Measurements from ENCODE around the gene RAB4B.

RAB4B gene

DNA sequence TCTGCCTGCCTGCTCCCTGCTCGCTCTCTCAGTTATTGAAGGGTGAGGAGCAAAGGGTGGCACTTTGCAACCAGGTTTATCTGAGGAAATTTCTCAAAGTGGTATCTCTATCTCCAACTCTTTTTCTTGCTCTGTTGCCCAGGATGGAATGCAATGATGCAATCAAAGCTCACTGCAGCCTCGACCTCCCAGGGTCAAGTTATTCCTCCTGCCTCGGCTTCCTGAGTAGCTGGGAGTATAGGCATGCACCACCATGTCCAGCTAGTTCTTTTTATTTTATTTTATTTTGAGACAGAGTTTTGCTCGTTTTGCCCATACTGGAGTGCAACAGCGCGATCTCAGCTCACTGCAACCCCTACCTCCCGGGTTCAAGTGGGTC, 32.7 kb upstream of the RAB4B start:
- H3K36me3 ChIP-seq (ENCODE audit: control insufficient read depth, insufficient read depth, low read length) = no peaks in the 10 kb centered on the region
- H2AK5ac ChIP-seq (ENCODE audit: low read length) = no peak overlapping the region
- no peak overlapping the region for H4K8ac ChIP-seq (ENCODE audit: low read depth, low read length)
- H3K79me2 ChIP-seq (ENCODE audit: control insufficient read depth, insufficient read depth, low read length) = no peaks in the 10 kb centered on the region
- peak overlapping the region; percentile 78 for H3K27ac ChIP-seq (ENCODE audit: low read depth, low read length)
- H3K27me3 ChIP-seq (ENCODE audit: insufficient read depth, low read length, poor library complexity) = no peaks in the 10 kb centered on the region
- H2BK15ac ChIP-seq (replicated peaks; ENCODE audit: low read depth) = no peak overlapping the region
- peak overlapping the region; percentile 79 for H3K56ac ChIP-seq (ENCODE audit: low read length)
- H4K5ac ChIP-seq (ENCODE audit: low read length) = no peak overlapping the region
- no peak overlapping the region for H2BK5ac ChIP-seq (ENCODE audit: low read length)
- H3K18ac ChIP-seq (ENCODE audit: low read length) = peak overlapping the region; percentile 33
- H3K79me1 ChIP-seq (ENCODE audit: low read length) = peaks cover 5% of the 10 kb centered on the region
- H3K4me1 ChIP-seq (ENCODE audit: control insufficient read depth, low read depth, low read length) = peaks cover 9% of the 10 kb centered on the region
- H3K4ac ChIP-seq (ENCODE audit: low read depth, low read length) = no peak overlapping the region
- H3K23ac ChIP-seq (ENCODE audit: low read length) = no peak overlapping the region
- WGBS (ENCODE audit: extremely low coverage, insufficient coverage, low lambda C conversion rate) = no CpG with 5 or more reads among the region's 7 CpGs
- H3K4me2 ChIP-seq (ENCODE audit: low read length) = no peak overlapping the region
- H3K9ac ChIP-seq (ENCODE audit: low read length) = peak overlapping the region; percentile 54
- no peak overlapping the region for H2BK120ac ChIP-seq (ENCODE audit: low read depth, low read length)
- DNase-seq = peak; percentile 73
- no peak overlapping the region for H3K4me3 ChIP-seq (ENCODE audit: low read length)

DNA sequence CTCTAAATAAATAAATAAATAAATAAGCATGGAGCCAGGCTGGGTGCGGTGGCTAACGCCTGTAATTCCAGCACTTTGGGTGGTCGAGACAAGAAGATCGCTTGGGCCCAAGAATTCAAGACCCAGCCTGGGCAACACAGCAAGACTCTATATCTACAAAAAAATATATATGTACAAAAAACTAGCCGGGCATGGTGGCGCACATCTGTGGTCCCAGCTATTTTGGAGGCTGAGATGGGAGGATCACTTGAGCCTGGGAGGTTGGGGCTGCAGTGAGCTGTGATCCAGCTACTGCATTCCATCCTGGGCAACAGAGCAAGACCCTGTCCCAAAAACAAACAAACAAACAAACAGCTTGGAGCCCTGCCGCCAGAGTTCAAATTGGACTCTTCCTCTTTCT, 30.5 kb upstream of the RAB4B start:
- no CpG with 5 or more reads among the region's 7 CpGs for WGBS (ENCODE audit: extremely low coverage, insufficient coverage, low lambda C conversion rate)
- H2BK15ac ChIP-seq (replicated peaks; ENCODE audit: low read depth) = no peak overlapping the region
- H3K4me2 ChIP-seq (ENCODE audit: low read length) = no peak overlapping the region
- H3K9ac ChIP-seq (ENCODE audit: low read length) = no peak overlapping the region
- no peak overlapping the region for H3K4ac ChIP-seq (ENCODE audit: low read depth, low read length)
- H3K4me1 ChIP-seq (ENCODE audit: control insufficient read depth, low read depth, low read length) = peaks cover 9% of the 10 kb centered on the region
- H2AK5ac ChIP-seq (ENCODE audit: low read length) = no peak overlapping the region
- H3K36me3 ChIP-seq (ENCODE audit: control insufficient read depth, insufficient read depth, low read length) = no peaks in the 10 kb centered on the region
- H3K23ac ChIP-seq (ENCODE audit: low read length) = no peak overlapping the region
- H3K79me2 ChIP-seq (ENCODE audit: control insufficient read depth, insufficient read depth, low read length) = peaks cover 15% of the 10 kb centered on the region
- H2BK120ac ChIP-seq (ENCODE audit: low read depth, low read length) = no peak overlapping the region
- H4K5ac ChIP-seq (ENCODE audit: low read length) = no peak overlapping the region
- peaks cover 5% of the 10 kb centered on the region for H3K79me1 ChIP-seq (ENCODE audit: low read length)
- H3K27ac ChIP-seq (ENCODE audit: low read depth, low read length) = no peak overlapping the region
- H3K18ac ChIP-seq (ENCODE audit: low read length) = no peak overlapping the region
- no peaks in the 10 kb centered on the region for H3K27me3 ChIP-seq (ENCODE audit: insufficient read depth, low read length, poor library complexity)
- no peak overlapping the region for H4K8ac ChIP-seq (ENCODE audit: low read depth, low read length)
- H3K56ac ChIP-seq (ENCODE audit: low read length) = no peak overlapping the region
- no peak overlapping the region for H3K4me3 ChIP-seq (ENCODE audit: low read length)
- H2BK5ac ChIP-seq (ENCODE audit: low read length) = no peak overlapping the region
- no peak for DNase-seq

DNA sequence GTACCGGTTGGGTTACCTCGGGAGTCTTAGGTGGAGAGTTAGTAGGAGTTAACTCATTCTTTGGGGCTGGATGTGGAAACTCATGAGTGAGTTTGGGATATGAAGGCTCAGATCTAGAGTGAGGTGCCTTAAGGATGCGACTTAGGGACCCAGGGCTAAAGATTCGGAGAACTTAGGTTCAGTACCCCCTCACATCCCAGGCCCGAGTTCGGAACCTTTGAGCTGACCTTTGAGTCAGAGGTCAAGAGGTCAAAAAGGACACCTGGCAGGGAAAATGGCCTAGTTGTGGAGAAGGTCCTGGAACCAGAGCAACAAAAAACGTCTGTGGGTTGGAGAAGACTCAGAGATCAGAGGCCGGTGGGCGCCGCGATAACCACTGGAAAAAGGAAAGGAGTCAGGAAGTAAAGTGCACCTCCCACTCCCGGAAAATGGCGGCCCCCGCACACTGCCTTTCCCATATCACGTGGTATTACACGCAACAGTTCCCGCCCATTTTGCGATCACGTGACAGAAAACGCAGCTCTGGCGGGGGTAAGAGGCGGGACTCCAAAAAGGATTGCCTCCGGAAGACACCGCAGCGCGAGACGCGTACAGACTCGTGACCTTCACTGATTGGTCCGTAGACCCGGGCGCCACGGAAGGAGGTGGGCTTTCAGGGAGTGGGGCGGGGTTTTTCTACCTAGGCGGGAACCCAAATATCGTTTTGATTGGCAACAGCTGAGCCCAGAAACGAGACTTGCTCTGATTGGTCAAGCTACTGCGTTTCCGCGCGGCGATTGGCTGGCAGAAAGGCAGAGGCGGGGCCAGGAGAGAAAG, 27.8 kb upstream of the RAB4B start, which contains the start of gene ACTMAP:
Gene ACTMAP (minus strand): TSS at position 420 of the 816 bp plus-strand sequence. CDS start 674 bp downstream, outside the sequence.
- peak within 1 kb of the TSS; percentile 89 for H3K4me3 ChIP-seq (ENCODE audit: low read length)
- peak within 1 kb of the TSS; percentile 100 for H3K4ac ChIP-seq (ENCODE audit: low read depth, low read length)
- H2BK15ac ChIP-seq (replicated peaks; ENCODE audit: low read depth) = no peak within 1 kb of the TSS
- H2AK5ac ChIP-seq (ENCODE audit: low read length) = peak within 1 kb of the TSS; percentile 100
- H2BK5ac ChIP-seq (ENCODE audit: low read length) = peak within 1 kb of the TSS; percentile 97
- H3K4me2 ChIP-seq (ENCODE audit: low read length) = peak within 1 kb of the TSS; percentile 72
- peak within 1 kb of the TSS; percentile 86 for H3K18ac ChIP-seq (ENCODE audit: low read length)
- DNase-seq = peak; percentile 100
- no peaks in the 10 kb centered on the region for H3K36me3 ChIP-seq (ENCODE audit: control insufficient read depth, insufficient read depth, low read length)
- H3K9ac ChIP-seq (ENCODE audit: low read length) = peak within 1 kb of the TSS; percentile 97
- H3K79me1 ChIP-seq (ENCODE audit: low read length) = peaks cover 5% of the 10 kb centered on the region
- H4K8ac ChIP-seq (ENCODE audit: low read depth, low read length) = peak within 1 kb of the TSS; percentile 97
- H3K27me3 ChIP-seq (ENCODE audit: insufficient read depth, low read length, poor library complexity) = no peaks in the 10 kb centered on the region
- peak within 1 kb of the TSS; percentile 97 for H3K23ac ChIP-seq (ENCODE audit: low read length)
- H3K27ac ChIP-seq (ENCODE audit: low read depth, low read length) = peak within 1 kb of the TSS; percentile 85
- H2BK120ac ChIP-seq (ENCODE audit: low read depth, low read length) = peak within 1 kb of the TSS; percentile 30
- peak within 1 kb of the TSS; percentile 100 for H4K5ac ChIP-seq (ENCODE audit: low read length)
- peaks cover 8% of the 10 kb centered on the region for H3K4me1 ChIP-seq (ENCODE audit: control insufficient read depth, low read depth, low read length)
- peak within 1 kb of the TSS; percentile 99 for H3K56ac ChIP-seq (ENCODE audit: low read length)
- H3K79me2 ChIP-seq (ENCODE audit: control insufficient read depth, insufficient read depth, low read length) = peaks cover 37% of the 10 kb centered on the region
- WGBS (ENCODE audit: extremely low coverage, insufficient coverage, low lambda C conversion rate) = no CpG with 5 or more reads among the region's 43 CpGs

DNA sequence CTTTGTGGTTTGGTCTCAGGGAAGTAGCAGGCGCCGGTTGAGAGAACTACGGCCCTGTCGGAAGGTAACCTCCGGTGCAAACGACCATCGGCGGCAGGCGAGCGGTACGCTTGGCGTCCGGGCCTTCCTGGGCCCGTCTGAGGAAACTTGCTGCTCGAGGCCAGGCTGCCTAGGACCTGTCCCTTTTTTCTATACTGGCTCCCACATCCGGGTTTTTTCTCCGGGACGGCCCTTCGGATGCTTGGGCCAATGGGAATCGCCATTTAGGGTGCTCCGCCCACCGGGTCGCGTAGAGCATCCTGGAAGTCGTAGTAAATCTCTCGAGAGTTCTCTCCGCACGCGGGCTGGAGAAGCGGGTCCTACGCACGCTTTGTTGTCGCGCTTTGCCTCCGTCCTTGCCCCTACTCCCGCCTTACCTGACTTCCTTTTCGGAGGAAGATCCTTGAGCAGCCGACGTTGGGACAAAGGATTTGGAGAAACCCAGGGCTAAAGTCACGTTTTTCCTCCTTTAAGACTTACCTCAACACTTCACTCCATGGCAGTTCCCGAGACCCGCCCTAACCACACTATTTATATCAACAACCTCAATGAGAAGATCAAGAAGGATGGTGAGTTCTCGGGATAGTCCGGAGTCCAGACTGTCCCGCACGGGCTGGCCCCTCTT, 27.0 kb upstream of the RAB4B start, which contains the start of gene SNRPA:
Gene SNRPA (plus strand): TSS at position 330 of the 664 bp plus-strand sequence. CDS start 206 bp downstream, at position 536.
- H4K8ac ChIP-seq (ENCODE audit: low read depth, low read length) = peak within 1 kb of the TSS; percentile 97
- H3K4me3 ChIP-seq (ENCODE audit: low read length) = peak within 1 kb of the TSS; percentile 89
- peak within 1 kb of the TSS; percentile 97 for H3K23ac ChIP-seq (ENCODE audit: low read length)
- DNase-seq = peak; percentile 100
- H3K36me3 ChIP-seq (ENCODE audit: control insufficient read depth, insufficient read depth, low read length) = peaks cover 2% of the 10 kb centered on the region
- no peak within 1 kb of the TSS for H2BK15ac ChIP-seq (replicated peaks; ENCODE audit: low read depth)
- peak within 1 kb of the TSS; percentile 100 for H2AK5ac ChIP-seq (ENCODE audit: low read length)
- peak within 1 kb of the TSS; percentile 97 for H2BK5ac ChIP-seq (ENCODE audit: low read length)
- H2BK120ac ChIP-seq (ENCODE audit: low read depth, low read length) = peak within 1 kb of the TSS; percentile 30
- peaks cover 45% of the 10 kb centered on the region for H3K79me2 ChIP-seq (ENCODE audit: control insufficient read depth, insufficient read depth, low read length)
- peak within 1 kb of the TSS; percentile 86 for H3K18ac ChIP-seq (ENCODE audit: low read length)
- peak within 1 kb of the TSS; percentile 72 for H3K4me2 ChIP-seq (ENCODE audit: low read length)
- H3K27me3 ChIP-seq (ENCODE audit: insufficient read depth, low read length, poor library complexity) = no peaks in the 10 kb centered on the region
- peak within 1 kb of the TSS; percentile 99 for H3K56ac ChIP-seq (ENCODE audit: low read length)
- WGBS (ENCODE audit: extremely low coverage, insufficient coverage, low lambda C conversion rate) = no CpG with 5 or more reads among the region's 46 CpGs
- H3K4ac ChIP-seq (ENCODE audit: low read depth, low read length) = peak within 1 kb of the TSS; percentile 100
- peak within 1 kb of the TSS; percentile 100 for H4K5ac ChIP-seq (ENCODE audit: low read length)
- H3K27ac ChIP-seq (ENCODE audit: low read depth, low read length) = peak within 1 kb of the TSS; percentile 85
- H3K9ac ChIP-seq (ENCODE audit: low read length) = peak within 1 kb of the TSS; percentile 97
- peaks cover 8% of the 10 kb centered on the region for H3K4me1 ChIP-seq (ENCODE audit: control insufficient read depth, low read depth, low read length)
- H3K79me1 ChIP-seq (ENCODE audit: low read length) = peaks cover 6% of the 10 kb centered on the region

DNA sequence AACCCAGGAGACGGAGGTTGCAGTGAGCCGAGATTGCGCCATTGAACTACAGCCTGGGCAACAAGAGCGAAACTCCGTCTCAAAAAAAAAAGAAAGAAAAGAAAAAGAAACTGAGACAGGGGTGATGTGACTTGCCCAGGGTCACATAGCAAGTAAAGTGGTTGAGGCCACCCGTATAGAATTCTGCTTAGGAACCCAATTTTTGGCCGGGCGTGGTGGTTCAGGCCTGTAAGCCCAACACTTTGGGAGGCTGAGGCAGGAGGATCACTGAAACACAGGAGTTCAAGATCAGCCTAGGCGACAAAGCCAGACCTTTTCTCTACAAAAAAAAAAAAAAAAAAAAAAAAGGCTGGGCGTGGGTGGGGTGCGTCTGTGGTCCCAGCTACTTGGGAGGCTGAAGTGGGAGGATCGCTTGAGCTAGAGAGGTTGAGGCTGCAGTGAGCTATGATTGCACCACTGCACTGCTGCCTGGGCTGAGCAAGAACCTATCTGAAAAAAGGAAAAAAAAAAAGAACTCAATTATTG, 25.7 kb upstream of the RAB4B start:
- Histone ChIP-seq H3K4me1 (ENCODE audit: control insufficient read depth, low read depth, low read length) (peaks cover 8% of the 10 kb centered on the region), H4K5ac (ENCODE audit: low read length) (no peak overlapping the region), H3K56ac (ENCODE audit: low read length) (peak overlapping the region; percentile 90), H2AK5ac (ENCODE audit: low read length) (no peak overlapping the region), H2BK5ac (ENCODE audit: low read length) (no peak overlapping the region), H3K4ac (ENCODE audit: low read depth, low read length) (no peak overlapping the region), H3K36me3 (ENCODE audit: control insufficient read depth, insufficient read depth, low read length) (peaks cover 5% of the 10 kb centered on the region), H4K8ac (ENCODE audit: low read depth, low read length) (no peak overlapping the region), H3K79me1 (ENCODE audit: low read length) (peaks cover 14% of the 10 kb centered on the region), H3K23ac (ENCODE audit: low read length) (no peak overlapping the region), H3K27ac (ENCODE audit: low read depth, low read length) (no peak overlapping the region), H3K4me3 (ENCODE audit: low read length) (peak overlapping the region; percentile 60), H3K4me2 (ENCODE audit: low read length) (peak overlapping the region; percentile 67), H3K27me3 (ENCODE audit: insufficient read depth, low read length, poor library complexity) (no peaks in the 10 kb centered on the region), H3K79me2 (ENCODE audit: control insufficient read depth, insufficient read depth, low read length) (peaks cover 58% of the 10 kb centered on the region), H3K9ac (ENCODE audit: low read length) (peak overlapping the region; percentile 81), H3K18ac (ENCODE audit: low read length) (no peak overlapping the region), H2BK15ac (replicated peaks; ENCODE audit: low read depth) (no peak overlapping the region), H2BK120ac (ENCODE audit: low read depth, low read length) (no peak overlapping the region)
- no peak for DNase-seq
- WGBS (ENCODE audit: extremely low coverage, insufficient coverage, low lambda C conversion rate) = no CpG with 5 or more reads among the region's 12 CpGs
